ENCODE results near the gene HIGD1A. TPM values are rescaled to one million over a fixed set of nuclear protein-coding genes. Genes with fewer than 3 reads are reported as not detected.

HIGD1A gene
- total RNA-seq, 1 experiment from 2014 or later: 278 TPM

DNA sequence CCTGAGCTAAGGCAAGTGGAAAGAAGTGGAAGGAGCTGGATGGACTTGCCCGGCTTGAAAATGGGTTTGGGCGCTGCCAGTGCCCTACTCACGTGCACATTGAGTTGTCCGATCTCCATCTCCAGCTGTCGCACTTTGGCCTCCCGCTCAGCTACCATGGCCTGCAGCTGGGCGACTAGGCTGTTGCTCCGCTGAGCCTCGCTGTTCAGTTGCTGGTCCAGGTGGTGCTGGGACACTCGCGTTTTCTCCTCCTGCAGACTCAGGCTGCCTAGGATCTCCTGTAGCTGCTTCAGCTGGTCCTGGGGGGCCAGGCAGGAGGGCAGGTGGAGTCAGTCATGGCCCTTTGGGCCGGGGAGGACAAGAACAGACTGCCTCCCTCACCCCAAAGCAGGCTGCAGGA, 68.7 kb downstream of the HIGD1A start:
- no peak for DNase-seq (ENCODE audit: low read depth)

DNA sequence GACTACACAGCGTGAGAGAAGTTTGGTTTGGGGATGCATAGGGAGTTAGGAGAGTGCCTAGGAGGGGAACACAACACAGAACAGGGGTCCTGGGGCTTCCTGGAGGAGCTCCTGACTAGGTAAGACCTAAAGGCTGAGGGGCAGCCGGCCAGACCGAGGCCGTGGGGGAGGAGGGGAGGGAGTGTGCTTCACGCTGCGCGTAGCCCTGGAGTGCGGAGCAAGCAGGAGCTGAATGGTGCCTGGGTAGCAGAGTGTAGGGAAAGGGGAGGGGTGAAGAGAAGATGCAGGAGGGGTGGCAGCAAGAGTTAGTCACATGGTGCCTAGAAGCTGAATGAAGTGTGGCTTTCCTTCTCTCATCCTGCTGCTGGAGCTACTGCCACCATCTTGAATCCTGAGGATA, 69.3 kb downstream of the HIGD1A start:
- DNase-seq (ENCODE audit: low read depth): no peak

DNA sequence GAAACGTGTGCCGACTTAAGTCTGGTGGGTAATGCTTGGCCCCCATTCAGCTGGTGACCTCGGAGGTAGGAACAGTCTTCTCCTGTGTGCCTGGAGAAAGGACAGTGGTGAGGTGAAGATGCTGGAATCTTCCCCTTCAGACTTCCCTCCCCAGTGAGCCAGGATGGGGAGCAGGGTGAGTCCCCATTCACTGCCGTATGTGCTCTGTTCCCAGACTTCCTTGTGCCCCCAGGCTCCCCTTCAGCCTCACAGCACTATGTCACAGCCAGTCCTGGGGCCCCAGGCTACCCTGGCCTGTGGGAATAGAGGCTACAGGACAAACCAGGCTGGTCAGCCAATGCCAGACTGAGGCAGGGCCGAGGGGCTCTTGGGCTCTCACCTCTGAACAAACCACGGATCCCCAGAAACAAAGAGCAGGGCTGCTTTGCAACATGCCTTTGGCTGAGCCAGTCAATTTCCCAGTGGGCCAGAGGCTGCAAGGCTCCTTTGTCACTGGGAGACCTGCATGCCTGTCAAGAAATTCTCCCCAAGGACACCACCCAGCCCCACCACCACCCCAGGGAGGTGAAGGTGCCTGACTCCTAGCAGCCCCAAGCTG, 69.9 kb downstream of the HIGD1A start:
- DNase-seq (ENCODE audit: low read depth): no peak

DNA sequence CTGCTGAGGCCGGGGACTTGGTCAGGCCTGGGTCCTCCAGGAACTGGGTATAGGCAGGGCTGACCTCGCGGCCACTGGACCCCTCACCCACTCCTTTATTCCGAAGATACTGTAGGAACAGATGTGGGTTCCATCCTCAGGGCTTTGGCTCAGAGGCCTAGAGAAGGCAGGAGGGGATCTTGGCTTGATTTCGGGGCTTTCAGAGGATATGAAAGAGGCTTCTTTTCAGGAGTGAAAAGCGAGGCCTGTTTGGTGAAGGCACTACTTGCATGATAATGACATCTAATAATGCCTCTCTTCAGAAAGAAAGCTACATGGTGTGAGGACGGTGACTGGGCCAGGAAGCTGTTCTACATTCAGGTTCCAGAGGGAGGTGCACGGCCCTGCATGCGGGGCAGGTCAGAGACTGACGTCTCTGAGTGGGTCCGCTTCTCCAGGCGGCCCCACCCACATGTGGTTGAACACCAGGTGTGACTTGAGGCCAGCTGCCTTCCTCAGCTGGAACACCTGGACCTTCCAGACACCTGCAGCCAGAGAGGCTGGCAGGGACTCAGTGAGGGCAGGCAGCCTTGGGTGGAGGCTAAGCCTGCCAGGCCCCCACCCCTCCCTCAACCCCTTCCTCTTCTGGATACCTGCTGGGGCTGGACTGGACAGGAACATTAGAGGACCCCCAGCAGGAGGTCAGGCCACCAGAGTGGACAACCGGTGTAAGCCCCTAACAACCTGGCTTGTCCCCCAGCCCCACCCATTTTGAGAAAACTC, 70.6 kb downstream of the HIGD1A start:
- DNase-seq (ENCODE audit: low read depth): no peak

Other genes starting within 250 kb of the HIGD1A start
- gene SEC22C, start 222.5 kb downstream of the HIGD1A start, total RNA-seq (2014; rRNA removed; shearing (Covaris generic)): 100 and 113 TPM in 2 replicates
- 59.2 and 67.4 TPM in 2 replicates for gene SS18L2, start 213.6 kb downstream of the HIGD1A start, total RNA-seq (2014; rRNA removed; shearing (Covaris generic))
- 21.5 and 28.0 TPM in 2 replicates for gene NKTR, start 203.8 kb downstream of the HIGD1A start, total RNA-seq (2014; rRNA removed; shearing (Covaris generic))
- gene ZBTB47, start 150.8 kb downstream of the HIGD1A start, total RNA-seq (2014; rRNA removed; shearing (Covaris generic)): 8.8 and 13.5 TPM in 2 replicates
- gene KLHL40, start 119.0 kb downstream of the HIGD1A start, total RNA-seq (2014; rRNA removed; shearing (Covaris generic)): not detected in 2 replicates
- gene HHATL, start 101.7 kb downstream of the HIGD1A start, total RNA-seq (2014; rRNA removed; shearing (Covaris generic)): not detected in 2 replicates
- gene CCDC13, start 31.2 kb downstream of the HIGD1A start, total RNA-seq (2014; rRNA removed; shearing (Covaris generic)): 0.20 and 0.48 TPM in 2 replicates
- not detected in 2 replicates for gene ACKR2, start 5.0 kb upstream of the HIGD1A start, total RNA-seq (2014; rRNA removed; shearing (Covaris generic))
- not detected in 2 replicates for gene CYP8B1, start 71.4 kb upstream of the HIGD1A start, total RNA-seq (2014; rRNA removed; shearing (Covaris generic))
- gene ZNF662, start 101.7 kb upstream of the HIGD1A start, total RNA-seq (2014; rRNA removed; shearing (Covaris generic)): 0.29 and 0.72 TPM in 2 replicates
- gene GASK1A, start 174.8 kb upstream of the HIGD1A start, total RNA-seq (2014; rRNA removed; shearing (Covaris generic)): not detected in 2 replicates

All from RPMI7951 (cell line).